ENCODE measurements around the gene RAB40A.
"Not testable (repeated sequence)": the region's sequence is repeated elsewhere in the genome, so short reads cannot be mapped to it uniquely, and the experiment has no call there.

Gene RAB40A

DNA sequence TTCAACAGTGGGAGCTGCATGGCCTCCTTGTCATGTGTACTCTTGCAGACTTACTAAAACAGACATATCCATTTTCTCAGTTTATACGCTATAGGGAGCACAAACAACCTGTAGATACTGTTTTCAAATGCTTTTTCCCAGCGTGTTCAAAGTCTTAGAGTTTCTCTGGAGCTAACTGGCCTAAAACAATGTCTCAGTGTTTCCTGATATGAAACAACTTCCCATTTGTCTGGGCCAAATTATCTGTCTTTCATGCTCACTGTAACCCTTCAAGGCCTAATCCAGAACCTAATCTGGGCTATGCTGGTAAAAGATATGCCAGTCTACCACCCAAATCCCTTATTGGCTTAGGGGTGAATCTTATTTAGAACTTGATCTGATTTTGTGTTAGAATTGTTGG, 38.8 kb downstream of the RAB40A start:
- H3K4me3 ChIP-seq (ENCODE audit: control insufficient read depth, low read depth, low read length), result no peak overlapping the region
- TF ChIP-seq CTCF (conservative IDR thresholded peaks at IDR 0.05; ENCODE audit: control insufficient read depth, insufficient read depth, low read depth, low read length), result no peak
- DNase-seq (ENCODE audit: low read depth), result no peak

- no peak for TF ChIP-seq CTCF (conservative IDR thresholded peaks at IDR 0.05; ENCODE audit: control insufficient read depth, insufficient read depth, low read depth, low read length)
- DNase-seq (ENCODE audit: low read depth), result peak; percentile 33
- H3K4me3 ChIP-seq (ENCODE audit: control insufficient read depth, low read depth, low read length), result no peak overlapping the region
These were observed 41.8 kb downstream of the RAB40A start for GRCh38 chrX:103477496-103477895.

- H3K4me3 ChIP-seq (ENCODE audit: control insufficient read depth, low read depth, low read length), result no peak overlapping the region
- no peak for TF ChIP-seq CTCF (conservative IDR thresholded peaks at IDR 0.05; ENCODE audit: control insufficient read depth, insufficient read depth, low read depth, low read length)
- peak; percentile 33 for DNase-seq (ENCODE audit: low read depth)
These were observed 43.9 kb downstream of the RAB40A start for GRCh38 chrX:103475381-103475780.

DNA sequence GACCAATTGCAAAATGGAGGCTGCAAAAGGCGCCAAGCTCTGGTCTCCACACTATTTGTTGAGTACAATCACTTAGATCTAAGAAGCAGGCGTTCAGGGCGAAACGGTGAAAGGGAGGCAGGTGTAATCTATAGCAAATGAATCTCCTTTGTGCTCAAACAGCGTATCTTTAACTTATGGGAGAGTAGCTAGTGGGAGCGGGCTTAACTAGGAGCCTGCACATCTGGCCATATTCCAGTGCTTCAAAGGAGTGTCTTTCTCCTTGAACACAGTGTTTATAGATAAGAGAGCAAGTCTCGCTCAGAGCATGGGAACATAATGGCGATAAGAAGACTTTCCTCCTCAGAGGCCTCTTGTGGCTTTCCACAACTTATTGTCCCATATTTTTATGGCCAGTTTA, 49.3 kb downstream of the RAB40A start:
- DNase-seq (ENCODE audit: low read depth); H3K4me3 ChIP-seq (ENCODE audit: control insufficient read depth, low read depth, low read length): not testable (repeated sequence)

DNA sequence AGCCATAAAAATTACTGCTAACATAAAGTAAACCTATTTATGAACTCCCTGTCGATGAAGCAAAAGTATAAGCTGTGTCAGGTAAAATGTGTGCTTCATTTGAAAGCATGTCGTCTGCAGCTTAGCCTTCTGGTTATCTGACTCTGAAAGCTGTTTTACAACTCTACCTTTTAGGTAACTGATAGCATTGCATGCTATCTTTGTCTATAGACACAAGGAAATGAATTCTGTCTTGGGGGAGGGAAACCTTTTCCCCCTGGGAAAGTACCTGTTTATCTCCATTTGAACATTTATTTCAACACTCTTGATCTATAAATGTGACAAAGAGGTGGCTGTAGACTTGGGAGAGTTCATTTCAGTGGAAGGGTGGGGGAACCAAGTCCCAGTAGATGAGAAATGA, 51.4 kb downstream of the RAB40A start:
- no peak overlapping the region for H3K4me3 ChIP-seq (ENCODE audit: control insufficient read depth, low read depth, low read length)
- TF ChIP-seq CTCF (conservative IDR thresholded peaks at IDR 0.05; ENCODE audit: control insufficient read depth, insufficient read depth, low read depth, low read length), result no peak
- DNase-seq (ENCODE audit: low read depth), result no peak

DNA sequence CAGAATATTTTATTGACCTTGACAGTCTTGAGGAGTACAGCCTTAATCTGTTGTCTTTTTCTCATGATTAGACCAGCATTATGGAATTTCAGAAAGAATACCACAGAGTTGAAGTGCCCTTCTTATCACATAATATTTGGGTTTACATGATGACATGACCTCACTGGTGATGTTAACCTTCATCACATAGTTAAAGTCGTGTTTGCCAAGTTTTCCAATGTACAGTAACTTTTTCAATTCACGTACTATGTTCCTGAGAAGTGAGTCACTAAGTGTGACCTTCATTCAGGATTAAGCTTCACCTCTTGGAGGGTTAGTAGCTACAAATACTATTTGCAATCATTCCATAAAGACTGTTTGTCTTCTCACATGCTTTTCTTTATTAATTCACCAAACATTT, 52.1 kb downstream of the RAB40A start:
- peak; percentile 42 for DNase-seq (ENCODE audit: low read depth)
- no peak overlapping the region for H3K4me3 ChIP-seq (ENCODE audit: control insufficient read depth, low read depth, low read length)
- no peak for TF ChIP-seq CTCF (conservative IDR thresholded peaks at IDR 0.05; ENCODE audit: control insufficient read depth, insufficient read depth, low read depth, low read length)

DNA sequence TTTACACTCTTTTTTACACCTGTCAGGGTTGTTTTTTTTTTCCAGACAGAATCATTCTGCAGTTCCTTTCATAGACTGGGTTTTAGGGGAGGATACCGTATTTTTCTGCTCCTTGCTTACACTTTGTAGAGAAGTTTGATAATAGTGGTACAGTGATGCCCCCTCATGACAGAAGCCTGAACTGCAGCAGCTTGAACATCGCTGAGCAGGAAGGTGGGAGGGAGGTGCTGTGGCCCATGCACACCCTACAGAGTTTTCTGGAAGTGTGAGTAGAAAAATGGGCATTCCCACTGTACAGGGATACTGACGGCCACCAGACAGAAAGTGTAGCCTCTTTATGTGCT, 54.5 kb downstream of the RAB40A start:
- H3K4me3 ChIP-seq (ENCODE audit: control insufficient read depth, low read depth, low read length), result peak overlapping the region; percentile 36
- peak; percentile 82 for TF ChIP-seq CTCF (conservative IDR thresholded peaks at IDR 0.05; ENCODE audit: control insufficient read depth, insufficient read depth, low read depth, low read length)
- DNase-seq (ENCODE audit: low read depth), result peak; percentile 76
